Stomach (tissue), 9 donors: ENCODE data around the gene C19orf25. TPM values are rescaled to one million over a fixed set of nuclear protein-coding genes. Genes with fewer than 3 reads are reported as not detected.
A peak's percentile ranks its signal among the peaks of the same experiment; 100 is the strongest.

Experiments used
- DNase-seq, 2 donors: peaks; one replicate each; pipeline versions ENCODE4 v3.0.0 to v3.0.0-alpha.2; 2013 to 2019
- H3K27ac ChIP-seq, 5 donors: fragments of 200-600 bp in 4 of 5; sonication (generic) in 4 of 5; one replicate each; pipeline ENCODE4 v1.5.1; 2013 to 2019; ENCODE audit warnings: mild to moderate bottlenecking in 1 of 5, moderate library complexity in 1 of 5
- H3K27me3 ChIP-seq, 3 donors: fragments of 200-600 bp; sonication (generic); one replicate each; pipeline ENCODE4 v1.5.1; 2017 to 2019; ENCODE audit warnings: mixed run types in 1 of 3
- H3K36me3 ChIP-seq, 4 donors: fragments of 200-600 bp; sonication (generic); 1 replicate in 3 of 4; 2 replicates in 1 of 4; pipeline ENCODE4 v1.5.1; 2016 to 2019
- H3K4me1 ChIP-seq, 4 donors: fragments of 200-600 bp; sonication (generic); one replicate each; pipeline ENCODE4 v1.5.1; 2016 to 2019
- H3K4me3 ChIP-seq, 4 donors: fragments of 200-600 bp; sonication (generic) in 3 of 4; one replicate each; pipeline ENCODE4 v1.5.1; 2016 to 2019; ENCODE audit warnings: mild to moderate bottlenecking in 1 of 4
- H3K9me3 ChIP-seq, 4 donors: fragments of 200-600 bp; sonication (generic); one replicate each; pipeline ENCODE4 v1.5.1; 2016 to 2019
- CTCF ChIP-seq, 7 experiments: fragments of 450-650 bp in 4 of 7; fragments of 200-600 bp in 3 of 7; sonication (generic) in 3 of 7; IDR thresholded peaks; one replicate each; pipeline ENCODE4 v1.5.1; 2016 to 2019; ENCODE audit warnings: antibody characterized with exemption in 7 of 7, control low read depth in 2 of 7, mild to moderate bottlenecking in 1 of 7
- EP300 ChIP-seq: sonication (generic); formaldehyde crosslinking; IDR thresholded peaks from one replicate; pipeline ENCODE4 v1.6.1; 2017; ENCODE audit warnings: antibody characterized with exemption
- POLR2A ChIP-seq, 4 donors: fragments of 450-650 bp; IDR thresholded peaks; one replicate each; pipeline ENCODE4 v1.6.1; 2016; ENCODE audit warnings: antibody characterized with exemption in 4 of 4, control low read depth in 2 of 4, mild to moderate bottlenecking in 1 of 4, moderate library complexity in 1 of 4
- POLR2AphosphoS5 ChIP-seq, 3 donors: sonication (generic); formaldehyde crosslinking; IDR thresholded peaks; one replicate each; pipeline ENCODE4 v1.6.1; 2016; ENCODE audit warnings: antibody characterized with exemption in 3 of 3
- WGBS, 5 donors: extraction: QIAGEN DNeasy Blood & Tissue Kit in 3 of 5; methylation state at CpG; one replicate each; pipeline versions ENCODE4 v1.1.5 to v1.1.7; 2013 to 2018; 5-methylcytosine and 5-hydroxymethylcytosine counted together
- intact Hi-C: fragments of 100-400 bp; cut with DNase I; formaldehyde crosslinking; loops from one replicate; pipeline ENCODE4 v1.15.1; 2023; ENCODE audit warnings: low total_unique reads
- polyA plus RNA-seq, 3 donors: library from polyadenylated mRNA; stranded (reverse); fragments of 200-250 nt; gene quantifications; one replicate each; pipeline ENCODE4 v1.2.3, GENCODE V29; 2013
- total RNA-seq, 5 donors: library from RNA; depleted of rRNA; stranded (reverse); fragments of >200 nt; gene quantifications; one replicate each; pipeline versions ENCODE4 v1.1.0 to v1.2.3, GENCODE V29; 2014 to 2016
- donor health status: healthy with polysubstance abuse.
- donor health status: Bipolar disorder and iron deficiency.
- donor health status: healthy.

The C19orf25 gene
- total and polyA plus RNA-seq, 8 donors: 5.4 to 84.3 (median 29.1) TPM

DNA sequence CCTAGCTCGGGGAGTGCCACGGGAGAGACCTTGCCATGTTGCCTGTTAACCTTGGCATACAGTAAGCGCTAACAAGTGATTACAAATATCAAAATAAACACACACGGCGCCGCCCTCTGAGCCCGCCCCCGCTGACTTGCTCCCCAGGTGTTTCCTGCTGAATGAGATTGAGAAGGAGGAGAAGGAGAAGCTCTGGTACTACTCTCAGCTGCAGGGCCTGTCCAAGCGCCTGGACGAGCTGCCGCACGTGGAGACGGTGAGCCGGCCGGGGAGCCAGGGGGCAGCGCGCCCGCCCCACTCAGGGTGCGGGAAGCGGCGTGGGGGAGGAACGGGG lies 24.0 kb downstream of the C19orf25 start:
- peaks cover 47 to 100% (median 81%) of the 10 kb centered on the region in 3 donors for H3K27me3 ChIP-seq
- no peaks in the 10 kb centered on the region for H3K9me3 ChIP-seq
- DNase-seq: peak in 1 of 2 donors; percentile 54
- H3K36me3 ChIP-seq: peaks cover 0 to 4% (median under 1%) of the 10 kb centered on the region in 4 donors
- no peak for TF ChIP-seq CTCF (IDR thresholded peaks at IDR 0.05)
- no peak for TF ChIP-seq EP300
- TF ChIP-seq POLR2AphosphoS5 (IDR thresholded peaks at IDR 0.05): no peak
- TF ChIP-seq POLR2A (IDR thresholded peaks at IDR 0.05): no peak
- intact Hi-C loops: no loop called here
- peaks cover 18 to 52% (median 45%) of the 10 kb centered on the region in 4 donors for H3K4me1 ChIP-seq
- peak overlapping the region in 2 of 4 donors; percentile 2 to 18 for H3K4me3 ChIP-seq
- WGBS, 5 donors: 3 to 10% (median 4%) methylated on average over 14 to 22 of the region's 22 CpGs
- peak overlapping the region in 1 of 5 donors; percentile 55 for H3K27ac ChIP-seq

DNA sequence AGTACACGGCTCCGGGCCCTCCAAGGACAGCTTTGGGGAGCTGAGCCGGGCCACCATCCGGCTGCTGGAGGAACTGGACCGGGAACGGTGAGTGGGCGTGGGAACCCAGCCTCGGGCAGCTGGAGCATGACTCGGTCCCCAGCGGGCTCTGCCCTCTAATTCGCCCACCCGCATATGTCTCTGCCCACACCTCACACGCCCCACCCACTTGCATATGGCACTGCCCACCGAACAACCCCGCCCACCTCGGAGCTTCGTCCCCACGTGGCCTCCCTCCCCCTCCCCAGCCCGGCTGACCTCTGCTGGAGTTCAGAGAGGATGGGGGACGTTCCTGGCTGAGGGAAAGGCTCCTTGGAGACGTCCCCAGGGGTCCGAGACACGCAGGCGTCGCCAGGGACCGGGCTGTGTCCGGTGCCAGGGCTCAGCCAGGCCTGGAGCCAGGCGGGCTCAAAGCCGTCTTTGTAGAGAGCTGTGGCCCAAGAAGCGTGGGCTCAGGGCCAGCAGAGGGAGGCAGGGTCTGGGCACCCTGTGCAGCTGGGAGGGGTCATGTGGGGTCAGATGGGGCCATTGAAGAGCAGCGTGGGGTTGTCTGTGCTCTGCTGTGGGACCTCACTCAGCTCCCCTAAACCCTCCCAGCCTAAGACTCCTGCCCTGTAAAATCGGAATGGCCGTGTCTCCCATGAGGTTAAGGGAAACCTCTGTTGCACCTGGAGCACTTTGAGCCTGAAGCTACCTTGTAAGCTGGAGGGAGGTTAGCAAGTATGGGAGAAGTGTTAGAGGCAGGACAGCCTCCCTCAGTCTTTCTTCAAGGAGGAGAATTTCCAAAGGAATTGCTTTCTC lies 25.3 kb downstream of the C19orf25 start:
- peak in 1 of 2 donors; percentile 75 for DNase-seq
- Histone ChIP-seq H3K9me3 (no peaks in the 10 kb centered on the region), H3K36me3 (no peaks in the 10 kb centered on the region), H3K27me3 (peaks cover 51 to 100% (median 93%) of the 10 kb centered on the region in 3 donors), H3K4me1 (peaks cover 18 to 60% (median 47%) of the 10 kb centered on the region in 4 donors), H3K27ac (no peak overlapping the region), H3K4me3 (no peak overlapping the region)
- intact Hi-C loops: no loop called here
- TF ChIP-seq CTCF (IDR thresholded peaks at IDR 0.05) (no peak), POLR2AphosphoS5 (IDR thresholded peaks at IDR 0.05) (no peak), POLR2A (IDR thresholded peaks at IDR 0.05) (no peak)
- 15 to 20% (median 16%) methylated on average over 7 to 33 of the region's 33 CpGs for WGBS, 5 donors

- intact Hi-C loops: no loop called here
- peaks cover 51 to 100% (median 94%) of the 10 kb centered on the region in 3 donors for H3K27me3 ChIP-seq
- no peak overlapping the region for H3K27ac ChIP-seq
- TF ChIP-seq POLR2AphosphoS5 (IDR thresholded peaks at IDR 0.05) (no peak), EP300 (no peak), CTCF (IDR thresholded peaks at IDR 0.05) (no peak), POLR2A (IDR thresholded peaks at IDR 0.05) (no peak)
- H3K9me3 ChIP-seq: no peaks in the 10 kb centered on the region
- no peak for DNase-seq
- peaks cover 18 to 60% (median 47%) of the 10 kb centered on the region in 4 donors for H3K4me1 ChIP-seq
- WGBS, 5 donors: 34 to 53% (median 44%) methylated on average over 11 to 30 of the region's 30 CpGs
- no peaks in the 10 kb centered on the region for H3K36me3 ChIP-seq
- H3K4me3 ChIP-seq: no peak overlapping the region
Observed at GRCh38 chr19:1452802-1453524, 26.1 kb downstream of the C19orf25 start.

- peaks cover 18 to 61% (median 45%) of the 10 kb centered on the region in 4 donors for H3K4me1 ChIP-seq
- 18 to 29% (median 20%) methylated on average over 25 to 39 of the region's 39 CpGs for WGBS, 5 donors
- intact Hi-C loops: no loop called here
Observed at GRCh38 chr19:1451916-1452801, 26.9 kb downstream of the C19orf25 start.

More at GRCh38 chr19:1451916-1452801, 26.9 kb downstream of the C19orf25 start:
- DNase-seq: peak in 1 of 2 donors; percentile 62
- Histone ChIP-seq H3K27ac (no peak overlapping the region), H3K36me3 (no peaks in the 10 kb centered on the region), H3K9me3 (no peaks in the 10 kb centered on the region), H3K27me3 (peaks cover 54 to 100% (median 94%) of the 10 kb centered on the region in 3 donors), H3K4me3 (no peak overlapping the region)
- TF ChIP-seq POLR2AphosphoS5 (IDR thresholded peaks at IDR 0.05) (no peak), CTCF (IDR thresholded peaks at IDR 0.05) (no peak), POLR2A (IDR thresholded peaks at IDR 0.05) (no peak), EP300 (no peak)
